ENCODE data around the gene CNKSR3.

CNKSR3 gene

GRCh38 chr6:154479771-154480639 is 30.5 kb downstream of the CNKSR3 start:
- H3K4me3 ChIP-seq (ENCODE audit: low read length), result no peak overlapping the region
- H3K36me3 ChIP-seq (ENCODE audit: control insufficient read depth, insufficient read depth, low read length), result no peaks in the 10 kb centered on the region
- H3K27ac ChIP-seq (ENCODE audit: low read length), result no peak overlapping the region
- no peaks in the 10 kb centered on the region for H3K4me1 ChIP-seq (ENCODE audit: control insufficient read depth, insufficient read depth, low read length)
- DNase-seq (ENCODE audit: low read depth, low spot score), result no peak
- H3K9me3 ChIP-seq (ENCODE audit: control insufficient read depth, insufficient read depth, low read length), result no peaks in the 10 kb centered on the region
- no CpG with 5 or more reads among the region's 12 CpGs for WGBS (ENCODE audit: insufficient coverage, insufficient read length)
- H3K27me3 ChIP-seq (ENCODE audit: control insufficient read depth, insufficient read depth, low read length), result no peaks in the 10 kb centered on the region

DNA sequence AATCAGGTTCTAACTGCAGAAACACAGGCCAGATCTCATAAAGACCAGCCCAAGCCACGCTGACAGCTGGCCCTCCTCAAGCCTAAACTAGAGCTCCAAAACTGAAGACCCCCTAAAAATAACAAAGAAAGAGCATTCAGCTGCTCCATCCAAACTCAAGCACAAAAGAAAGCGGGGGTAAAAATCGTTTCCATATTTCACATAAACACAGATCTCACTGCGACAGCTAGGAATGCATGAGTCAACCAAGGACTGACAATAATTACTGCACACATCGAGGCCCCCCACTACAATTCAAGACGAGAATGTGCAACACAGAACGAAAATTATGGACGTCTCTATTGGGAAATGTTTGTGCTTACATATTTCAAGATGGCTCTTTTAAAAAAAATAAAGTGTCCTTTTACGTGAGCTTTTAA is 31.1 kb downstream of the CNKSR3 start:
- no peaks in the 10 kb centered on the region for H3K4me1 ChIP-seq (ENCODE audit: control insufficient read depth, insufficient read depth, low read length)

DNA sequence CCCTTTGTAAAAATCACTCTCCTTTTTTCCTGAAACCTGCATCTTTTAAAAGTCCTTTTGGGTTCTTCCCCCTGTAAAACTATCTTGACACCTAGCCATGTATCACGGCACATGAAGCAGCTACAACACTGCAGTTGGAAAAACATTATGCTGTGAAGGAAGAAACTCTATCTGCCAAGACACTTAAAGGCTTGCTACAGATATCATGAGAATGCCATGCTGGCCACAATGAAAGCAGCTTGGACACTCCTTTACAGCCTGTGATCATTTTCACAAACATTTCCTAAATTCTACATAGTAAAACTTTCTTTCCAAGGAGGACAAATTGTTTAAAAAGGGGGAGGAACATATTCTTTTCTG is 31.8 kb downstream of the CNKSR3 start:
- H3K9me3 ChIP-seq (ENCODE audit: control insufficient read depth, insufficient read depth, low read length), result no peaks in the 10 kb centered on the region
- no peak overlapping the region for H3K4me3 ChIP-seq (ENCODE audit: low read length)
- no peaks in the 10 kb centered on the region for H3K36me3 ChIP-seq (ENCODE audit: control insufficient read depth, insufficient read depth, low read length)
- H3K27ac ChIP-seq (ENCODE audit: low read length), result no peak overlapping the region
- no peaks in the 10 kb centered on the region for H3K4me1 ChIP-seq (ENCODE audit: control insufficient read depth, insufficient read depth, low read length)
- H3K27me3 ChIP-seq (ENCODE audit: control insufficient read depth, insufficient read depth, low read length), result no peaks in the 10 kb centered on the region
- WGBS (ENCODE audit: insufficient coverage, insufficient read length), result no CpG with 5 or more reads among the region's 1 CpG
- no peak for DNase-seq (ENCODE audit: low read depth, low spot score)

More for the DNA sequence above, 31.1 kb downstream of the CNKSR3 start:
- Histone ChIP-seq H3K36me3 (ENCODE audit: control insufficient read depth, insufficient read depth, low read length) (no peaks in the 10 kb centered on the region), H3K9me3 (ENCODE audit: control insufficient read depth, insufficient read depth, low read length) (no peaks in the 10 kb centered on the region), H3K27ac (ENCODE audit: low read length) (no peak overlapping the region), H3K4me3 (ENCODE audit: low read length) (no peak overlapping the region), H3K27me3 (ENCODE audit: control insufficient read depth, insufficient read depth, low read length) (no peaks in the 10 kb centered on the region)
- no CpG with 5 or more reads among the region's 9 CpGs for WGBS (ENCODE audit: insufficient coverage, insufficient read length)
- DNase-seq (ENCODE audit: low read depth, low spot score), result no peak

DNA sequence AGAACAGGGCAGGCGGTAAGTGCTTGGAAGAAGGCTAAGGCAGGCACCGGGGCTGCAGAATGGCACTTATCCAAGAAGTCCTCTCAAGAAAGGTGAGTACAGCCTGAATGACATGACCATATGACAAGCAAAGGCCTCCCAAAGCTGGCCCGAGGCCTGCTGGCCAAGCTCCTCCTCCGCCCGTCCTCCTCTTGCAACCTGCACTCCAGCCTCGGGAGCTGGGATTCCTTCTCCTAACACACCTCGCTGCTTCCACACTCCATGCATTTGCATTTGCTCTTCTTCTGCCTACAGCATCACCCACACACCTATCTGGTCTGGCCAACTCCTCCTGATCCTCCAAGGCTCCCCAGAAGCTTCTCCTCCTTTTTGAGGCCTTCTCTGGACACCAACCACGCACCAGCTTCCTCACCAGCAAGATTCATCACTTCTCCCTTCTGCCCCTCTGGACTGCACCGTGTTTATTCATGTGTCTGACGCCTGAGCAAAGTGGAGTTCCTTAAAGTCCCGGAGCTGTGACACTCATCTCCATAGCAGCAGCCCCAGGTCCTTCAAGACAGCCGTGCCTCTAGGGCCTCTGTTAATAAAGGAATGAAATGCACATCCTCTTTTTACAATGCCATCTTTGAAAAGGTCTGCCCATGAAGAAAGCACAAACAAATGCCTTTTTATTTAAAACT is 32.3 kb downstream of the CNKSR3 start:
- Histone ChIP-seq H3K36me3 (ENCODE audit: control insufficient read depth, insufficient read depth, low read length) (no peaks in the 10 kb centered on the region), H3K4me1 (ENCODE audit: control insufficient read depth, insufficient read depth, low read length) (no peaks in the 10 kb centered on the region), H3K4me3 (ENCODE audit: low read length) (no peak overlapping the region), H3K27ac (ENCODE audit: low read length) (no peak overlapping the region), H3K9me3 (ENCODE audit: control insufficient read depth, insufficient read depth, low read length) (no peaks in the 10 kb centered on the region), H3K27me3 (ENCODE audit: control insufficient read depth, insufficient read depth, low read length) (no peaks in the 10 kb centered on the region)
- whole genome bisulfite sequencing (ENCODE audit: insufficient coverage, insufficient read length), result no CpG with 5 or more reads among the region's 12 CpGs
- no peak for DNase-seq (ENCODE audit: low read depth, low spot score)

DNA sequence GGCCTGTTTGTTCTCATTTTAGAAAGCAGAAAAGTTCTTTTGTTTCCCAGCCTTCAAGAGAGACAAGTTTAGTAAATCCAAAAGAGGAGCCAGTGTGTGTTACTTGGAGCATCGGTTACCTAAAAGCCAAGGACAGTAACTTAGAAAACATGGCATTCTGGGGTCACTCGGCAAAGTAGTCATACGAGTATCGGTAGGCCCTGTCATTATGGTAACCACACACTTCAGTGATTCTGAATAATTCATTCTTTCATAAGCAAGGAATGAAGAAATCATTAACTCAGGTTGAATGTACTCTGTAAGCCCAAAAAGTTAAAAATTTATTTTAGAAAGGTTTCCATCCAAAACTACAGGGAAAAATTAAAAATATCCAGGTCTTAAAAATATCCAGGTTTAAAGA is 34.0 kb downstream of the CNKSR3 start:
- H3K4me1 ChIP-seq (ENCODE audit: control insufficient read depth, insufficient read depth, low read length), result no peaks in the 10 kb centered on the region
- H3K4me3 ChIP-seq (ENCODE audit: low read length), result no peak overlapping the region
- H3K27ac ChIP-seq (ENCODE audit: low read length), result no peak overlapping the region
- no peak for DNase-seq (ENCODE audit: low read depth, low spot score)
- no peaks in the 10 kb centered on the region for H3K36me3 ChIP-seq (ENCODE audit: control insufficient read depth, insufficient read depth, low read length)
- no peaks in the 10 kb centered on the region for H3K9me3 ChIP-seq (ENCODE audit: control insufficient read depth, insufficient read depth, low read length)
- WGBS (ENCODE audit: insufficient coverage, insufficient read length), result no CpG with 5 or more reads among the region's 4 CpGs
- H3K27me3 ChIP-seq (ENCODE audit: control insufficient read depth, insufficient read depth, low read length), result no peaks in the 10 kb centered on the region

DNA sequence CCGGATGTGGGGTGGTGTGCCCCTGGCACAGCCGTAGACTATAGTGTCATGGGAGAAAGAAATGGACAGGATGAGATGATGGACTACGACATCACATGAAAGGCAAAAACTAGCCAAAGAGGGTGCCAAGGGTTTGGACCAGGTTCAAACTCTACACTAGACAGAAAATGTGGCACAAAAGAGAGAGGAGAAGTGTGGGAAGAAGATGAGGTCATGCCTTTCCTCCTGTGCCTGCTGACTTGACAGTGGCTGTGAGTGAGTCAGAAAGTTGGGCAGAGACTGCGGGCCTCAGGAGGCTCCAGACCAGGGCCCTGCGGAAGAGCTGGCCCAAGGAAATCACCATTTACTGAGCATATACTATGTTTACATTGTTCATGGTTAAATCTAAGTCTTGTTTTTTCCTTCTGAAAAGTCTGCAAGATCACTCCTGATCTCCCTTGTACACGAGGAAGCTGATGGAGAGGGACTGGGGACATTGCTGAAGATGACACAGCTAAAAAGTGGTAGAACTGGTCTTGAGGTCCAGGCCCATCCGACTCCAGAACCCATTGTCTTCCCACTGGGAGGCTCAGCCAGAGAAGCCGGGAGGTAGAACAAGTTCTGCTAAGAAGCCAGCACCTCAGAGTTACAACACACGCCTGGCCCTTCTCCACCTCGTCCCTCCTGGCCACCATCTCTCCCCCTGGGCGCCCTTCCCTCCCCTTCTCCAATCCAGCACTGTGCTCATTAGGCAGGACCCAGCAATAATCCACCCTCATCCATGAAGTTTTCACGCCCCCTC is 35.6 kb downstream of the CNKSR3 start:
- Histone ChIP-seq H3K4me3 (ENCODE audit: low read length) (no peak overlapping the region), H3K4me1 (ENCODE audit: control insufficient read depth, insufficient read depth, low read length) (no peaks in the 10 kb centered on the region), H3K9me3 (ENCODE audit: control insufficient read depth, insufficient read depth, low read length) (no peaks in the 10 kb centered on the region), H3K27me3 (ENCODE audit: control insufficient read depth, insufficient read depth, low read length) (no peaks in the 10 kb centered on the region), H3K27ac (ENCODE audit: low read length) (no peak overlapping the region), H3K36me3 (ENCODE audit: control insufficient read depth, insufficient read depth, low read length) (no peaks in the 10 kb centered on the region)
- DNase-seq (ENCODE audit: low read depth, low spot score), result no peak
- no CpG with 5 or more reads among the region's 12 CpGs for whole genome bisulfite sequencing (ENCODE audit: insufficient coverage, insufficient read length)

GRCh38 chr6:154473324-154473723 is 37.2 kb downstream of the CNKSR3 start:
- H3K9me3 ChIP-seq (ENCODE audit: control insufficient read depth, insufficient read depth, low read length), result no peaks in the 10 kb centered on the region
- H3K4me3 ChIP-seq (ENCODE audit: low read length), result no peak overlapping the region
- H3K27me3 ChIP-seq (ENCODE audit: control insufficient read depth, insufficient read depth, low read length), result no peaks in the 10 kb centered on the region
- no peaks in the 10 kb centered on the region for H3K4me1 ChIP-seq (ENCODE audit: control insufficient read depth, insufficient read depth, low read length)
- no CpG with 5 or more reads among the region's 9 CpGs for whole genome bisulfite sequencing (ENCODE audit: insufficient coverage, insufficient read length)
- no peak overlapping the region for H3K27ac ChIP-seq (ENCODE audit: low read length)
- no peak for DNase-seq (ENCODE audit: low read depth, low spot score)
- H3K36me3 ChIP-seq (ENCODE audit: control insufficient read depth, insufficient read depth, low read length), result no peaks in the 10 kb centered on the region

GRCh38 chr6:154471609-154472362 is 38.7 kb downstream of the CNKSR3 start:
- no peak for DNase-seq (ENCODE audit: low read depth, low spot score)
- H3K9me3 ChIP-seq (ENCODE audit: control insufficient read depth, insufficient read depth, low read length), result no peaks in the 10 kb centered on the region
- no peaks in the 10 kb centered on the region for H3K27me3 ChIP-seq (ENCODE audit: control insufficient read depth, insufficient read depth, low read length)
- H3K4me3 ChIP-seq (ENCODE audit: low read length), result no peak overlapping the region
- H3K36me3 ChIP-seq (ENCODE audit: control insufficient read depth, insufficient read depth, low read length), result no peaks in the 10 kb centered on the region
- WGBS (ENCODE audit: insufficient coverage, insufficient read length), result no CpG with 5 or more reads among the region's 6 CpGs
- no peak overlapping the region for H3K27ac ChIP-seq (ENCODE audit: low read length)
- H3K4me1 ChIP-seq (ENCODE audit: control insufficient read depth, insufficient read depth, low read length), result no peaks in the 10 kb centered on the region

GRCh38 chr6:154469306-154469935 is 41.1 kb downstream of the CNKSR3 start:
- Histone ChIP-seq H3K4me1 (ENCODE audit: control insufficient read depth, insufficient read depth, low read length) (no peaks in the 10 kb centered on the region), H3K4me3 (ENCODE audit: low read length) (no peak overlapping the region), H3K9me3 (ENCODE audit: control insufficient read depth, insufficient read depth, low read length) (no peaks in the 10 kb centered on the region), H3K27ac (ENCODE audit: low read length) (no peak overlapping the region), H3K36me3 (ENCODE audit: control insufficient read depth, insufficient read depth, low read length) (no peaks in the 10 kb centered on the region), H3K27me3 (ENCODE audit: control insufficient read depth, insufficient read depth, low read length) (no peaks in the 10 kb centered on the region)
- DNase-seq (ENCODE audit: low read depth, low spot score), result no peak
- WGBS (ENCODE audit: insufficient coverage, insufficient read length), result no CpG with 5 or more reads among the region's 4 CpGs

Measured in iPS DF 6.9 (cell line).